AG04450 (cell line): ENCODE data around the gene RPL32. TPM values are rescaled to one million over a fixed set of nuclear protein-coding genes. Genes with fewer than 3 reads are reported as not detected.

Experiments used
- CTCF ChIA-PET: fragments of 300-600, 350-600 bp; formaldehyde crosslinking; extraction: SDS; loops from one replicate; lab custom pipeline; 2022; ENCODE audit warnings: antibody characterized with exemption, inconsistent platforms; lab: Charles Lee
- POLR2A ChIA-PET: fragments of 350-600 bp; formaldehyde crosslinking; extraction: SDS; loops from one replicate; lab custom pipeline; 2021; ENCODE audit warnings: antibody characterized with exemption, inconsistent platforms; lab: Yijun Ruan, JAX
- DNase-seq: peaks from one replicate; pipeline ENCODE4 v3.0.0-alpha.2; 2011; ENCODE audit warnings: low read depth, low spot score
- H3K27ac ChIP-seq: one replicate; pipeline ENCODE4 v1.5.1; 2012; ENCODE audit warnings: low read depth, low read length, control low read depth
- H3K27me3 ChIP-seq: one replicate; pipeline ENCODE4 v1.6.0; 2012; ENCODE audit warnings: low read length; ENCODE audit not compliant: control insufficient read depth, insufficient read depth
- H3K4me3 ChIP-seq: 2 replicates; pipeline ENCODE4 v1.5.1; 2011; ENCODE audit warnings: mild to moderate bottlenecking, low read depth, low read length, control low read depth
- H3K9me3 ChIP-seq: 2 replicates; pipeline ENCODE4 v1.5.1; 2012; ENCODE audit warnings: low read length; ENCODE audit not compliant: control insufficient read depth, insufficient read depth
- polyA plus RNA-seq: library from polyadenylated mRNA; depleted of rRNA; stranded (reverse); fragments of >200 nt; gene quantifications from 2 replicates; pipeline ENCODE4 v1.2.3, GENCODE V29; 2011
- TF ChIP-seq, protein P1 (sequence below): IDR thresholded peaks from 2 replicates; pipeline ENCODE4 v1.5.1; 2011; ENCODE audit warnings: low read depth, low read length, control low read depth, inconsistent platforms

The RPL32 gene
- polyA plus RNA-seq, 1 experiment: 3,211 TPM

DNA sequence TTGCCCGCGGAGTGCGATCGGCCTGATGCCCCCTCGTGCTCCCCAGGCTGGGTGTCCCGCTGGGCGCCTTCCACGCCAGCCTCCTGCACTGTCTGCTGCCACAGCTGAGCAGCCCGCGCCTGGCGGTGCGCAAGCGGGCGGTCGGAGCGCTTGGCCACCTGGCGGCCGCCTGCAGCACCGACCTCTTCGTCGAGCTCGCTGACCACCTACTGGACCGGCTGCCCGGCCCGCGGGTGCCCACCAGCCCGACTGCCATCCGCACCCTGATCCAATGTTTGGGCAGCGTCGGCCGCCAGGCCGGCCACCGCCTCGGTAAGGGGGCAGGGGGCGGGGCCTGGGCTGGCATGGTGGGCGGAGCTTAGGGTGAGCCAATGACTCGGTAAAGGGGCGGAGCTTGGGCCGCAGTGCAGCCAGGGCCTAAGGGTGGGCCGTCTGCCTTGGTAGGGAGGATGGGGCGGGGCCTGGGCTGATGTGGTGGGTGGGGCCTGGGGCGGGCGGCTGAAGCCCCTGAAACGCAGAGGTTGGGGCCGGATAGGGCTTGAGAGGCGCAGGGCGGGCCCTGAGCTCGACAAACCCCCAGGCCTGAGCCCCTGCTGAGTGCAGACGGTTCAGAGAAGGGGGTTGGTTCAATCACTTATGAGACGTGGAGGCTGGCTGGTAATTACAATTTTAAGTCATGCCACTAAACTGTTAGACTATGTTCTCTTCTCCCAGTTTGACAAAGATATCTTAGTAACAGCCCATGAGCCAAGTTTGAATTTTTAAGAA, 31.2 kb downstream of the RPL32 start:
- Histone ChIP-seq H3K4me3 (peak overlapping the region; percentile 59), H3K27ac (no peak overlapping the region), H3K9me3 (no peaks in the 10 kb centered on the region; the same call in 1 of the 2 replicates), H3K27me3 (no peaks in the 10 kb centered on the region)
- POLR2A ChIA-PET: interaction anchor here (0.5 to 2.2 kb wide), 8 partner anchors 10 to 87 kb away, joined by 3 to 14 read pairs (median 4); partner anchors contain the start of genes CAND2 and RPL32
- TF ChIP-seq, protein P1, sequence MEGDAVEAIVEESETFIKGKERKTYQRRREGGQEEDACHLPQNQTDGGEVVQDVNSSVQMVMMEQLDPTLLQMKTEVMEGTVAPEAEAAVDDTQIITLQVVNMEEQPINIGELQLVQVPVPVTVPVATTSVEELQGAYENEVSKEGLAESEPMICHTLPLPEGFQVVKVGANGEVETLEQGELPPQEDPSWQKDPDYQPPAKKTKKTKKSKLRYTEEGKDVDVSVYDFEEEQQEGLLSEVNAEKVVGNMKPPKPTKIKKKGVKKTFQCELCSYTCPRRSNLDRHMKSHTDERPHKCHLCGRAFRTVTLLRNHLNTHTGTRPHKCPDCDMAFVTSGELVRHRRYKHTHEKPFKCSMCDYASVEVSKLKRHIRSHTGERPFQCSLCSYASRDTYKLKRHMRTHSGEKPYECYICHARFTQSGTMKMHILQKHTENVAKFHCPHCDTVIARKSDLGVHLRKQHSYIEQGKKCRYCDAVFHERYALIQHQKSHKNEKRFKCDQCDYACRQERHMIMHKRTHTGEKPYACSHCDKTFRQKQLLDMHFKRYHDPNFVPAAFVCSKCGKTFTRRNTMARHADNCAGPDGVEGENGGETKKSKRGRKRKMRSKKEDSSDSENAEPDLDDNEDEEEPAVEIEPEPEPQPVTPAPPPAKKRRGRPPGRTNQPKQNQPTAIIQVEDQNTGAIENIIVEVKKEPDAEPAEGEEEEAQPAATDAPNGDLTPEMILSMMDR: peak; percentile 76
- CTCF ChIA-PET: interaction anchor here (0.5 to 4.0 kb wide), 29 partner anchors 8 to 330 kb away, joined by 3 to 24 read pairs (median 3); partner anchors contain the start of genes CAND2, RPL32 and TMEM40
- DNase-seq: peak; percentile 66

DNA sequence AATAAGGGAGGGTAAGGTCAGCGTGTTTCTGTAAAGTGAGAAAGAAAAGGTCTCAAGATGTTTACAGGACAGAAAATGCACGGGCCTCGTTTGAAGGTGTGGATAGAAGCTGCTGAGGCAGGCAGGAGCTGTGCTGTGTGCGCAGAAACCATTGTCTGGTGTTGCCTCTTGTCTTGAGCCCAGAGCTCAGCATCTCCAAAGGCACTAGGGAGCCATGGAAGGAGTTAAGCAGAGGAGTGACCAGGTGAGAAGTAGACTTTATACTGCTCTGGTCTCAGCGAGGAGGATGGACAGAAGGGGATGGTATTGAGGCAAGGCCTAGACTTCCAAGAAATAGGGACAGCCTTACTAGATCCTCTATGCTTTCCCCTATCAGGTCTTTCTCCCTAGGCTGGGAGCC, 31.9 kb downstream of the RPL32 start:
- Histone ChIP-seq H3K9me3 (no peaks in the 10 kb centered on the region; the same call in 1 of the 2 replicates), H3K27me3 (no peaks in the 10 kb centered on the region), H3K27ac (no peak overlapping the region), H3K4me3 (no peak overlapping the region)
- TF ChIP-seq, protein P1: no peak
- DNase-seq: no peak
- ChIA-PET POLR2A (interaction anchor here (0.6 to 2.2 kb wide), 4 partner anchors 12 to 186 kb away, joined by 3 to 14 read pairs (median 6); partner anchors contain the start of gene CAND2), CTCF (interaction anchor here (0.6 to 4.0 kb wide), 13 partner anchors 10 to 330 kb away, joined by 3 to 24 read pairs (median 6); partner anchors contain the start of genes CAND2, RPL32 and TMEM40)

DNA sequence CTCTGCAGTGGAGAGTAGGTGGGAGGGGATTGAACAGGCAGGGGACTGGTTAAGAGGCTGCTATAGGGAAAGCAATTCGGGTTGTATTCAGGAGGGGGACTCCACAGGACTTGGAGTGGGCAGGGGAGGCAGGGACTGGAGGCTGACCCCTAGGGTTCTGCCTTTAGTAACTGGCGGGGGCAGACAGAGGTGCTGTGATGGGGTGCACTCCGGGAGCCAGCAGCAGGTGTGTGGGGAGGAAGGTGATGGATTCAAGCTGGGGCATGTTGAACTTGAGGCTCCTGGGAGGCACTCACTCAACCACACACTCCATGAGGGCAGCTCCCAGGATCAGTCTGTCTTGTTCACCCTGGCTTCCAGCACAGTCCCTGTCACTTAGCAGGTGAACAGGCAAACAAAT, 32.4 kb downstream of the RPL32 start:
- Histone ChIP-seq H3K9me3 (no peaks in the 10 kb centered on the region; the same call in 1 of the 2 replicates), H3K27ac (no peak overlapping the region), H3K4me3 (no peak overlapping the region), H3K27me3 (no peaks in the 10 kb centered on the region)
- POLR2A ChIA-PET: interaction anchor here (0.6 to 2.2 kb wide), 2 partner anchors 12 to 186 kb away, joined by 3 to 14 read pairs; partner anchors contain the start of gene CAND2
- TF ChIP-seq, protein P1: no peak
- CTCF ChIA-PET: interaction anchor here (0.6 to 4.0 kb wide), 7 partner anchors 10 to 174 kb away, joined by 3 to 24 read pairs (median 4); partner anchors contain the start of gene CAND2
- DNase-seq: no peak

DNA sequence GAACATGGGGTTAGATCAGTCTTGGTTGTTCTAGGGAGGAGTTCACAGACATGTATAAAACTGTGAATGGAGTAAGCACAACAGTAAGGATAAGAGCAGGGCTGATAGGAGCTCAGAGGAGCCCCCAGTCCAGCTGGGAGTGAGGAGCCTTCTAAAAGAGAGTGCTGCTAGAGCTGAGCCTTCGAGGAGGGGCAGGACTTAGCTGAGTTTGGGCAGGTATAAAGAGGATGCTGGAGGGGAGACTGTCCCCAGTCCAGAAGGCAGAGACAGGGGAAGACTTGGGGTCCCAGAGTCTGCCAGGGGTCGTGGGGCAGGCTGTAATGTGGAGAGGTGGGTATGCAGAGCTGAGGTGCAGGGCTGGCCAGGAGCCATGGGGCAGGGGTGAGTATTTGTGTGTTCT, 32.8 kb downstream of the RPL32 start:
- CTCF ChIA-PET: interaction anchor here (0.9 to 4.0 kb wide), 4 partner anchors 13 to 102 kb away, joined by 3 to 24 read pairs (median 6); partner anchors contain the start of gene CAND2
- TF ChIP-seq, protein P1: no peak
- Histone ChIP-seq H3K27ac (no peak overlapping the region), H3K27me3 (no peaks in the 10 kb centered on the region), H3K9me3 (no peaks in the 10 kb centered on the region; the same call in 1 of the 2 replicates), H3K4me3 (no peak overlapping the region)
- no peak for DNase-seq
- POLR2A ChIA-PET: interaction anchor here (2.2 kb wide), 1 partner anchor 11 kb away, joined by 14 read pairs; the partner anchor contains the start of gene CAND2
